ENCODE measurements around the gene ZNF366.

The ZNF366 gene

DNA sequence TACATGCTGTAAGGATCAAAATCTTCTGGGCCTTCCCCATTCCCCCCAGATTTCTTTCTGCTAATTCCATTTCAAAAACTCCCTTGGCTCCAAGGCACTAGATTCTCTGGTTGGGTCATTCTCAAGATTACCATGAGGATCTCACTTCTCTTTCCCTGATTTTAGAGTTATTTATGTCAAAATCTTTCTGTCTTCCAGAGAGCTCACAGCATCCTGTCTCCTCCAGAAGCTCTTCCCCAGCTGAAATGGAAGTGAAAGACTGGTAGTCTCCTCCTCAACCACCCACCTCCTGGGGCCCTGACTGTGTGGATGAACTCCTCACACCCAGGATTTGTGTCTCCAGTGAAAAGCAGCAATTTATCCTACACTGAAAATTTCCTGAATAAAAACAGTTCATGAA, 11.9 kb upstream of the ZNF366 start:
- DNase-seq (ENCODE audit: extremely low read depth in 1 of 2, low read depth in 1 of 2) = no peak

- no peak for DNase-seq (ENCODE audit: extremely low read depth in 1 of 2, low read depth in 1 of 2)
These were observed 10.9 kb upstream of the ZNF366 start for GRCh38 chr5:72518001-72518683.

DNA sequence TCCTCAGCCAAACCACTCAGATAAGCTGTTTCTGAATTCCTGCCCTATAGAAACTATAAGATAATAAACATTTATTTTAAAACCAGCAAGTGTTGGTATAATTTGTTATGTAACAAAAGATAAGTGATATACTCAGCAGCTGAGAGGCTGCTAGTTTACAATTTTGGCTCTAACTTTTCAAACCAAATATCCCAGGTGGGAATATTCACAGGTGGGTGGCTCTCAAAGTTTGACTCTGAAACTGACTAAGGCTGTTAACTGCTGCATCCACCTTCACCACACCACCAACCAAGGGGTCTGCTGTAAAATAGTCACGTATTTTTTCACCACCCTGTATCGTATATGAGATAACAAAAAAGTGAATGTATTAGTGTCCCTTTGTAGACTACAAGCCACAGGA, 9.7 kb upstream of the ZNF366 start:
- no peak for DNase-seq (ENCODE audit: extremely low read depth in 1 of 2, low read depth in 1 of 2)

DNA sequence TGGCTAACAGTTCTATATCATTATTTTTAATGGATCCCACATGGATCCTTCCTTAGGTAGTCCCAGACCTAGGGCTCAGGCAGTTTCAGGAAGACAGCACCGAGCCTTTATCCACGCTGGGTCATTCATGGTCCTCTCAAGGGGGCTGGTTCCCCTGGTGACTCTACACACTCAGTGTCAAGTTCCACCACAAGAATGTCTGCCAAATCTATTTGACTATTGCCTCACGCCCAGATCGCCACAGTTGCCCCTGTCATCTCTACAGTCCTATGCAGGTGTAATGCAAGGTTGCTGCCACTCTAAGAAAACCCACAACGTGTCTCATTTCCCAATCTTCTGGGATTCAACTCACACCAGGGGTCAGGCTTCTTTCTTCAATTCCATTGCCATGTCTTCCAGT, 8.0 kb upstream of the ZNF366 start:
- DNase-seq (ENCODE audit: extremely low read depth in 1 of 2, low read depth in 1 of 2) = no peak

- no peak for DNase-seq (ENCODE audit: extremely low read depth in 1 of 2, low read depth in 1 of 2)
These were observed 5.3 kb upstream of the ZNF366 start for GRCh38 chr5:72512593-72512860.

GRCh38 chr5:72511774-72512592, 4.8 kb upstream of the ZNF366 start:
- no peak for DNase-seq (ENCODE audit: extremely low read depth in 1 of 2, low read depth in 1 of 2)

- no peak for DNase-seq (ENCODE audit: extremely low read depth in 1 of 2, low read depth in 1 of 2)
These were observed 4.2 kb upstream of the ZNF366 start for GRCh38 chr5:72511366-72511765.

DNA sequence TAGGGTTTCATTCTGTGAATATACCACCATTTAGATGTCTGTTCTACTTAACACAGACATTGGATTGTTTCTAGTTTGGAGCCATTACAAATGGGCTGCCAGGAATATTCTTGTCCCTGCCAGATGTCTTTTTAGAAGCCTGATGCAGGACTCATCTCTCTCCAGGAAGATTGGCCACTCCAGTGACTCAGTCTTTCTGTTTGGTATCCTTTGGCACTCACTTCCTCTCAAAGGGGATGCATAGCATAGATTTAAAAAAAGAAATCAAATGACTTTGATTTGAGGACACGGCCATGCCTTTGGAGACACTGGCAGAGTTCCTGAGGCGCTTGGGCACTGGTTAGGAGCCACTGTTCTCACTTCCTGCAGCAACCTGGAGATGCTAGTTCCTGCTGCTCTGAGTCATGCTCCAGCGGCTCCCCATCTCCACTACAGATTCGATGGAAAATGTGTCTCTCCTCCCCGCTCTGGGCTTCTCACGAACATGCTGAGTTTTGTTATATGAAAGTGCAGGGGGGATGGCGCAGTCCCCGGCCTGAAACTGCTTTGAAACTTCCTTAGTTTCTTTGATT, 3.5 kb upstream of the ZNF366 start:
- no peak for DNase-seq (ENCODE audit: extremely low read depth in 1 of 2, low read depth in 1 of 2)

- no peak for DNase-seq (ENCODE audit: extremely low read depth in 1 of 2, low read depth in 1 of 2)
These were observed 2.2 kb upstream of the ZNF366 start for GRCh38 chr5:72509401-72509800.

- DNase-seq (ENCODE audit: extremely low read depth in 1 of 2, low read depth in 1 of 2) = no peak
These were observed 1.3 kb upstream of the ZNF366 start for GRCh38 chr5:72508241-72509170.

- DNase-seq (ENCODE audit: extremely low read depth in 1 of 2, low read depth in 1 of 2) = no peak
These were observed 663 bp upstream of the ZNF366 start for GRCh38 chr5:72507907-72508238.

GRCh38 chr5:72506158-72506549, 1.1 kb downstream of the ZNF366 start:
- DNase-seq (ENCODE audit: extremely low read depth in 1 of 2, low read depth in 1 of 2) = no peak

DNA sequence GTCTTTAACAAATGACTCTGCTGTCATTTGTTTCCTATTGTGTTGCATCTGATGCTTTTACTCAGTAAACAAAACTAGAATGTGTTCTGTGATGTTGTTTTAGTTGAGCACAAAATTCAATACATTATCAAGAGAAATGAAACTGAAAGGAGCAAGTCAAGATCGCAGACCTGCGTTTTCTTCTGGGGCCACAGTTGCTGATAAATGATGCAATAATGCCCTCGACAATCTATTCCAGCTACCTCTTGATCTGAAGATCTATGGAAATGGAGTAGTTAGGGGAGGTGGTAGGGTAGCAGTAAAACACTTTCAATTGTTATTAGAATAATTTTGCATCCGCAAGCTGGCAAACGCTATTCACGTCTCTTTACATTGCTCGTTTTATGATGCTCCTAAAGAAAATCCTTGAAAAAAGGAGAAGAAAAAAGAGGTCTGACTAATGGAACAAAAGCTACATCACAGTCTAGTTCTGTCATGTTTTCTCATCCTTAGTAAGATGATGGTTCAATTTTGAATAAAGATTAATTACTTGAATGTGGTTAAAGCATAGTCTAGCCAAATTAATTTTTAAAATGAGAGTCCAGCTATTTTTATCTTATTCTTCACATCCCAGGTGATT, 1.6 kb downstream of the ZNF366 start:
- no peak for DNase-seq (ENCODE audit: extremely low read depth in 1 of 2, low read depth in 1 of 2)

GRCh38 chr5:72505016-72505415, 2.2 kb downstream of the ZNF366 start:
- no peak for DNase-seq (ENCODE audit: extremely low read depth in 1 of 2, low read depth in 1 of 2)

GRCh38 chr5:72503888-72504491, 3.2 kb downstream of the ZNF366 start:
- DNase-seq (ENCODE audit: extremely low read depth in 1 of 2, low read depth in 1 of 2) = no peak

DNA sequence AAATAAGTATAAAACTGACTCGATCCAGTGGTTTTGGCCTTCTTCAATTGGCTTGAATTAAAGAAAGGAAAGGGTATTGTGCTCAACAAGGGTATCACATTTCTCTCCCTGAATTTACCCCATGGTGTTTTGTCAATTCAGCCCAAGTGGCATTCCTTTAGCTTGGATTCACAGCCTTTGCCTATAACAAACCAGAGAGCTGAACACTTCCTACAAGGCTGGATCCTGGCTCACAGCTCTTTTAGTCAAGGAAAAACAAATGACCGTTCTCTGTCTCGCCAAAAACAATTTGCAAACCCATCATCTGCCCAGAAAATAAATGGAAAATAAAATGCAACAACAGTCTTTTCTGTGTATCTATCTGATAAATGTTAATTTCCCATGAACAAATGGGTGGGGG, 5.7 kb downstream of the ZNF366 start:
- DNase-seq (ENCODE audit: extremely low read depth in 1 of 2, low read depth in 1 of 2) = no peak

GRCh38 chr5:72499730-72500129, 7.5 kb downstream of the ZNF366 start:
- DNase-seq (ENCODE audit: extremely low read depth in 1 of 2, low read depth in 1 of 2) = no peak

GRCh38 chr5:72499090-72499489, 8.1 kb downstream of the ZNF366 start:
- no peak for DNase-seq (ENCODE audit: extremely low read depth in 1 of 2, low read depth in 1 of 2)

- DNase-seq (ENCODE audit: extremely low read depth in 1 of 2, low read depth in 1 of 2) = no peak
These were observed 8.9 kb downstream of the ZNF366 start for GRCh38 chr5:72498284-72498683.

DNA sequence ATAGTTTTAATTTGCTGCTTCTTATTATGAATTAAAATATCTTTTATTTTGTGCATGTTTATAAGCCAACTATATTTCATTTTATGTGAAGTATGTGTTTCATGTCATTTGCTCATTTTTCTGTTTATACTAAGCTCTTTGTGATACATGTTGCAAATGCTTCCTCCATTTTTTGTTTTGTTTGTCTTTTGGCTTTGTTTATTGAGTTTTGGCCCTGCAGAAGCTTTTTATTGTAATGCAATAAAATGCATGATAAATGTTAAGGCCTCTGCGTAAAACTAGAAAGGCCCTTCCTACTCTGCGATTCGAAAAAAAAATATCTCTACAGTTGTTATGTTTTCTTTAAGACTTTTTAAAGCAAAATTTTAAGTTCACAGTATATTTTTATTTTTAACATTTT, 9.4 kb downstream of the ZNF366 start:
- DNase-seq (ENCODE audit: extremely low read depth in 1 of 2, low read depth in 1 of 2) = no peak

GRCh38 chr5:72495410-72495809, 11.8 kb downstream of the ZNF366 start:
- no peak for DNase-seq (ENCODE audit: extremely low read depth in 1 of 2, low read depth in 1 of 2)

Measured in stimulated activated CD8-positive, alpha-beta memory T cell treated with anti-CD3 and anti-CD28 coated beads, Interleukin-7, amount 100 ng/mL, for 48 hours (primary cell).